MM.1S (cell line): ENCODE results near the gene SOD1.

ENCODE experiments used
- DNase-seq: peaks from one replicate; pipeline ENCODE4 v3.0.0-alpha.2; 2015
- H2AFZ ChIP-seq: fragments of 300-600 bp; sonication (generic); 2 replicates; pipeline ENCODE4 v1.6.0; 2016; ENCODE audit warnings: antibody characterized with exemption, low read length
- H3F3A ChIP-seq: fragments of 300-600 bp; sonication (generic); 2 replicates; pipeline ENCODE4 v1.6.1; 2016; ENCODE audit warnings: mild to moderate bottlenecking, antibody characterized with exemption, low read length, moderate library complexity, mixed read lengths; ENCODE audit not compliant: insufficient read depth
- H3K27ac ChIP-seq: fragments of 300-600 bp; sonication (generic); 2 replicates; pipeline ENCODE4 v1.5.1; 2016; ENCODE audit warnings: mild to moderate bottlenecking, low read length
- H3K27me3 ChIP-seq: fragments of 300-600 bp; sonication (generic); replicated peaks from 2 replicates; pipeline ENCODE4 v1.6.0; 2016; ENCODE audit warnings: low read length; ENCODE audit not compliant: insufficient read depth
- H3K36me3 ChIP-seq: fragments of 300-600 bp; sonication (generic); replicated peaks from 2 replicates; pipeline ENCODE4 v1.6.1; 2016; ENCODE audit warnings: mild to moderate bottlenecking, low read length, mixed read lengths; ENCODE audit not compliant: insufficient read depth
- H3K4me1 ChIP-seq: fragments of 300-600 bp; sonication (generic); 2 replicates; pipeline ENCODE4 v1.6.1; 2016; ENCODE audit warnings: low read length, mixed read lengths
- H3K4me2 ChIP-seq: fragments of 300-600 bp; sonication (generic); 2 replicates; pipeline ENCODE4 v1.6.0; 2016; ENCODE audit warnings: low read depth, low read length
- H3K4me3 ChIP-seq: fragments of 300-600 bp; sonication (generic); 2 replicates; pipeline ENCODE4 v1.5.1; 2016; ENCODE audit warnings: low read length, mixed read lengths
- H3K79me2 ChIP-seq: fragments of 300-600 bp; sonication (generic); 2 replicates; pipeline ENCODE4 v1.6.1; 2016; ENCODE audit warnings: mixed run types, low read length, mixed read lengths
- H3K9ac ChIP-seq: fragments of 300-600 bp; sonication (generic); 2 replicates; pipeline ENCODE4 v1.6.1; 2016; ENCODE audit warnings: low read length, mixed read lengths
- H3K9me2 ChIP-seq: fragments of 300-600 bp; sonication (generic); replicated peaks from 2 replicates; pipeline ENCODE4 v1.6.1; 2016; ENCODE audit warnings: mild to moderate bottlenecking, low read length, mixed read lengths; ENCODE audit not compliant: insufficient read depth
- H3K9me3 ChIP-seq: fragments of 300-600 bp; sonication (generic); replicated peaks from 2 replicates; pipeline ENCODE4 v1.6.1; 2016; ENCODE audit warnings: mild to moderate bottlenecking, low read length, mixed read lengths; ENCODE audit not compliant: insufficient read depth
- H4K20me1 ChIP-seq: fragments of 300-600 bp; sonication (generic); 2 replicates; pipeline ENCODE4 v1.6.1; 2016; ENCODE audit warnings: mild to moderate bottlenecking, low read length, moderate library complexity, mixed read lengths; ENCODE audit not compliant: insufficient read depth
- EZH2 ChIP-seq: fragments of 300-600 bp; sonication (generic); optimal IDR thresholded peaks from 2 replicates; pipeline ENCODE3; 2017; ENCODE audit warnings: low read depth, mild to moderate bottlenecking, antibody characterized with exemption, low read length, mixed read lengths
- EZH2phosphoT487 ChIP-seq: fragments of 300-600 bp; sonication (generic); IDR thresholded peaks from 2 replicates; pipeline ENCODE4 v1.6.1; 2018; ENCODE audit warnings: antibody characterized with exemption, low read length
- TF ChIP-seq, protein P1 (sequence below): fragments of 300-600 bp; sonication (generic); IDR thresholded peaks from 2 replicates; pipeline ENCODE4 v1.5.1; 2016; ENCODE audit warnings: antibody characterized with exemption, low read length, mixed read lengths

Gene SOD1

DNA sequence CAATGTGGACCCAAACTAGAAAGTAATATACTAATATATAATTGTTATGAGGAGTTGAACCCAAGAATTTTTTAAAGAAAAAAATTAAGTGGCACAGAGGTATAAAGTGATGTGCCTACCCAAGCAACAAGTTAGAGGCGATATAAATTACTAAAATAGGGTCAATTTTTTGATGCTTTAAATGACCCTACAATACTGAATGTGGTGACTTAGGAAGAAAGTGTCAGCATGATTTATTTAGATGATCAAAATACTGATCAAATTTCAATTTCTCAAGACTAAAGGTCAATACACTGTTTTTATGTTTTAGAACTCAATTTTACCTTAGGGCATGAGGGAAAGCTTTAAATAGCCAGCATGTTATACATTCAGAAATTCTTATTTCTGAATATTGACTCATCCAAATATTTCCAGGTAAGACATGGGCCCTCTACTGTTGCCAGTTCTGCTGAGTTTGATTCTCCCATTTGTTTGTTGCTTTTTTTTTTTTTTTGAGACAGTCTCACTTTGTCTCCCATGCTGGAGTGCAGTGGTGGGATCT is 52.3 kb downstream of the SOD1 start:
- TF ChIP-seq EZH2phosphoT487 (no peak), EZH2 (no peak)
- TF ChIP-seq, protein P1, sequence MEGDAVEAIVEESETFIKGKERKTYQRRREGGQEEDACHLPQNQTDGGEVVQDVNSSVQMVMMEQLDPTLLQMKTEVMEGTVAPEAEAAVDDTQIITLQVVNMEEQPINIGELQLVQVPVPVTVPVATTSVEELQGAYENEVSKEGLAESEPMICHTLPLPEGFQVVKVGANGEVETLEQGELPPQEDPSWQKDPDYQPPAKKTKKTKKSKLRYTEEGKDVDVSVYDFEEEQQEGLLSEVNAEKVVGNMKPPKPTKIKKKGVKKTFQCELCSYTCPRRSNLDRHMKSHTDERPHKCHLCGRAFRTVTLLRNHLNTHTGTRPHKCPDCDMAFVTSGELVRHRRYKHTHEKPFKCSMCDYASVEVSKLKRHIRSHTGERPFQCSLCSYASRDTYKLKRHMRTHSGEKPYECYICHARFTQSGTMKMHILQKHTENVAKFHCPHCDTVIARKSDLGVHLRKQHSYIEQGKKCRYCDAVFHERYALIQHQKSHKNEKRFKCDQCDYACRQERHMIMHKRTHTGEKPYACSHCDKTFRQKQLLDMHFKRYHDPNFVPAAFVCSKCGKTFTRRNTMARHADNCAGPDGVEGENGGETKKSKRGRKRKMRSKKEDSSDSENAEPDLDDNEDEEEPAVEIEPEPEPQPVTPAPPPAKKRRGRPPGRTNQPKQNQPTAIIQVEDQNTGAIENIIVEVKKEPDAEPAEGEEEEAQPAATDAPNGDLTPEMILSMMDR = no peak
- Histone ChIP-seq H3K4me3 (no peak overlapping the region), H3K9me2 (no peaks in the 10 kb centered on the region), H3K79me2 (peaks cover 100% of the 10 kb centered on the region), H3K27me3 (no peaks in the 10 kb centered on the region), H3K9me3 (no peaks in the 10 kb centered on the region), H3K27ac (no peak overlapping the region), H3K9ac (no peak overlapping the region), H3K4me1 (no peaks in the 10 kb centered on the region), H3F3A (no peaks in the 10 kb centered on the region), H3K36me3 (no peaks in the 10 kb centered on the region), H3K4me2 (no peak overlapping the region), H4K20me1 (peaks cover 93% of the 10 kb centered on the region), H2AFZ (no peak overlapping the region)
- no peak for DNase-seq

DNA sequence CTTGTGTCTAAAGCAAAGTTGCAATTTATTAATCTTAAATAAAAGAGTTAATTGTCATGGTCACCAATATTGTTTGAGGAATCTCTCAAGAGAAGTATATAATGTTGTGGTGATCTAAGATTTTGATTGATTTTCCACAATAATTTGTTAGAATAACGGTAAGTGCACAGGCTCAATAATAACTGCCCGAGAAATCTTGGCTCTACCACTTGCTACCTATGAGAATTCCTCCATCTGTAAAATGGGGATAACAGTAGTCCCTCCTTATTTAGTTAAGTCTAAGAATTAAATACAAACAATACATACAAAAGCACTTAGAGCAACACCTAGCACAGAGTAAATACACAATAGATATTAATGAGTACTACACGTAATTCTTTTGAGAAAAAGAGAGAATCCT is 53.6 kb downstream of the SOD1 start:
- TF ChIP-seq, protein P1 = no peak
- TF ChIP-seq EZH2 (no peak), EZH2phosphoT487 (no peak)
- Histone ChIP-seq H3K9me2 (no peaks in the 10 kb centered on the region), H3K4me2 (no peak overlapping the region), H3K79me2 (peaks cover 98% of the 10 kb centered on the region), H3K36me3 (no peaks in the 10 kb centered on the region), H2AFZ (no peak overlapping the region), H3K9me3 (no peaks in the 10 kb centered on the region), H4K20me1 (peaks cover 88% of the 10 kb centered on the region), H3K4me1 (no peaks in the 10 kb centered on the region), H3K4me3 (no peak overlapping the region), H3K27ac (no peak overlapping the region), H3F3A (no peaks in the 10 kb centered on the region), H3K27me3 (no peaks in the 10 kb centered on the region), H3K9ac (no peak overlapping the region)
- no peak for DNase-seq

DNA sequence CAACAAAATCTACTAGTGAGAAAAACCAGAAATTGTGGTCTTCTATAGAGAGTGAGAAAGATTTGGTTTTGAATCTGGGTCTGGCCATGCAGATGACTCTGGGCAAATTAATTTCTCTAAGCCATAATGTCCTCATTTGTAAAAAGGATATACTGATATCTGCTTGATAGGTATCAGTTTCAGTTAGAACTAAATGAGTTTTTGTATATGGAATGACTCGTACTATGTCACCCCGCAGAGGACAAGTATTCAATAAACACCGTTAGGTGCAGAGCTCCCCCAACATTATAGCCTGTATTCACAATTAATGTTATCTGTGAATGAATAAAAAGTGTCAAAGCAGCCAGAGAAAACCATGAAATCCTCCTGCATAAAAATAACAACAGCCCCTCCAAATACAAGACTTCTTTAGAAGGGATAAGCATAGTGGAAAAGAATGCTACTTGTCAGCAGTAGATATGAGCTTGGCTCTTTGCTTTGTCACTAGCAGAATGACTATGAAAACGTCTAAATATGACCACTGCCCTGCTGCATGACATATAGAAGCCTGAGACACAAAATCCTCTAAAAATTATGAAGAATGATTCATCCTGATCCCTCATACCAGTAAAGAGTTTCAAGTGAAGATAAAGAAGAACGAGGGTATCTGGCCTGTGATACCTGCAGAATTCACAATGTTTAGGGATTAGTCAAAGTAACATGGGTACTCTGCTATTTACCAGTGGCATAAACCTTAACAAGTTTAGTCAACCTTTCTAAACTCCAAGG is 54.7 kb downstream of the SOD1 start:
- TF ChIP-seq EZH2phosphoT487 = no peak
- TF ChIP-seq, protein P1 = no peak
- no peak for TF ChIP-seq EZH2
- Histone ChIP-seq H3K27me3 (no peaks in the 10 kb centered on the region), H3K4me3 (no peak overlapping the region), H4K20me1 (peaks cover 89% of the 10 kb centered on the region), H3K9me3 (no peaks in the 10 kb centered on the region), H3K27ac (no peak overlapping the region), H2AFZ (no peak overlapping the region), H3K9ac (no peak overlapping the region), H3F3A (no peaks in the 10 kb centered on the region), H3K36me3 (no peaks in the 10 kb centered on the region), H3K4me1 (no peaks in the 10 kb centered on the region), H3K4me2 (no peak overlapping the region), H3K9me2 (no peaks in the 10 kb centered on the region), H3K79me2 (peaks cover 98% of the 10 kb centered on the region)
- DNase-seq = no peak
